Keratinocyte (primary cell): ENCODE data around the gene PHF14. TPM values are rescaled to one million over a fixed set of nuclear protein-coding genes. Genes with fewer than 3 reads are reported as not detected.

Experiments used
- DNase-seq: peaks from one replicate; pipeline ENCODE4 v3.0.0-alpha.2; 2011; ENCODE audit warnings: low read depth, missing footprints, low spot score
- FAIRE-seq: peaks from 2 replicates; lab custom pipeline; 2011; peaks lifted over from hg19 to GRCh38; lab: Jason Lieb, UNC
- H2AFZ ChIP-seq: 2 replicates; pipeline ENCODE4 v1.6.0; 2012; ENCODE audit warnings: low read length, control low read depth, inconsistent platforms; ENCODE audit not compliant: control insufficient read depth
- H3K27ac ChIP-seq: 2 replicates; pipeline ENCODE4 v1.5.1; 2011; ENCODE audit warnings: low read length; ENCODE audit not compliant: control insufficient read depth, insufficient read depth
- H3K27me3 ChIP-seq: 3 replicates; pipeline ENCODE4 v1.6.0; 2011; ENCODE audit warnings: low read length; ENCODE audit not compliant: control insufficient read depth, insufficient read depth; ENCODE audit errors: extremely low read depth
- H3K36me3 ChIP-seq, 2 experiments: 2 replicates in 1 of 2; 3 replicates in 1 of 2; pipeline ENCODE4 v1.5.1; 2011; ENCODE audit warnings: low read length in 2 of 2, mild to moderate bottlenecking in 1 of 2; ENCODE audit not compliant: control insufficient read depth in 2 of 2, insufficient read depth in 2 of 2; ENCODE audit errors: extremely low read depth in 1 of 2
- H3K4me1 ChIP-seq: 3 replicates; pipeline ENCODE4 v1.5.1; 2011; ENCODE audit warnings: low read length; ENCODE audit not compliant: control insufficient read depth, insufficient read depth; ENCODE audit errors: extremely low read depth
- H3K4me2 ChIP-seq: 3 replicates; pipeline ENCODE4 v1.6.0; 2011; ENCODE audit warnings: low read depth, low read length; ENCODE audit not compliant: control insufficient read depth, insufficient read depth; ENCODE audit errors: extremely low read depth
- H3K4me3 ChIP-seq, 3 experiments: fragments of 200-600 bp in 1 of 3; sonication (generic) in 1 of 3; 2 replicates in 2 of 3; 3 replicates in 1 of 3; pipeline ENCODE4 v1.5.1; 2011 to 2016; ENCODE audit warnings: low read length in 3 of 3, mild to moderate bottlenecking in 3 of 3, control low read depth in 2 of 3, inconsistent platforms in 1 of 3, low read depth in 1 of 3, mixed read lengths in 1 of 3, mixed run types in 1 of 3, moderate library complexity in 1 of 3; ENCODE audit not compliant: control insufficient read depth in 2 of 3, insufficient read depth in 2 of 3; ENCODE audit errors: extremely low read depth in 1 of 3
- H3K79me2 ChIP-seq: 2 replicates; pipeline ENCODE4 v1.6.0; 2012; ENCODE audit warnings: low read length; ENCODE audit not compliant: control insufficient read depth, insufficient read depth
- H3K9ac ChIP-seq: 3 replicates; pipeline ENCODE4 v1.6.0; 2011; ENCODE audit warnings: low read length; ENCODE audit not compliant: control insufficient read depth, insufficient read depth; ENCODE audit errors: extremely low read depth
- H3K9me1 ChIP-seq: 3 replicates; pipeline ENCODE4 v1.6.0; 2011; ENCODE audit warnings: low read length; ENCODE audit not compliant: control insufficient read depth, insufficient read depth; ENCODE audit errors: extremely low read depth
- H3K9me3 ChIP-seq: 2 replicates; pipeline ENCODE4 v1.5.1; 2012; ENCODE audit warnings: low read depth, low read length; ENCODE audit not compliant: control insufficient read depth
- H4K20me1 ChIP-seq: 3 replicates; pipeline ENCODE4 v1.6.0; 2011; ENCODE audit warnings: low read length; ENCODE audit not compliant: control insufficient read depth, insufficient read depth; ENCODE audit errors: extremely low read depth
- CTCF ChIP-seq, 3 experiments: IDR thresholded peaks in 1 of 3; conservative IDR thresholded peaks in 1 of 3; optimal IDR thresholded peaks in 1 of 3; 2 replicates in 2 of 3; 3 replicates in 1 of 3; pipeline versions ENCODE3 to v1.5.1; 2011; ENCODE audit warnings: low read length in 3 of 3, mild to moderate bottlenecking in 3 of 3, moderate library complexity in 2 of 3, control low read depth in 1 of 3, inconsistent platforms in 1 of 3; ENCODE audit not compliant: insufficient read depth in 2 of 3; ENCODE audit errors: extremely low read depth in 1 of 3
- EZH2 ChIP-seq: IDR thresholded peaks from one replicate; pipeline ENCODE4 v1.6.1; 2012; ENCODE audit warnings: inconsistent platforms, mild to moderate bottlenecking, low read length, moderate library complexity
- dilution Hi-C: fragments of 300-500 bp; cut with MboI; formaldehyde crosslinking; loops from one replicate; pipeline ENCODE4 v1.7.0; 2020; ENCODE audit warnings: low sequenced_read_pairs; ENCODE audit not compliant: extremely low pct_ligation_motif_present
- polyA plus RNA-seq, 5 experiments: library from polyadenylated mRNA; depleted of rRNA in 3 of 5; stranded (reverse) in 3 of 5; stranded (forward) in 1 of 5; unstranded in 1 of 5; fragments of >200 nt; gene quantifications; 1 replicate in 1 of 5; 2 replicates in 3 of 5; 3 replicates in 1 of 5; pipeline versions ENCODE4 v1.2.1 to v1.2.3, GENCODE V29; 2011 to 2012; ENCODE audit warnings: missing spikeins in 2 of 5, low read depth in 1 of 5, low replicate concordance in 1 of 5

PHF14 gene
- polyA plus RNA-seq, 1 donor (not counting 4 experiments of a cell fraction or from before 2014, with no cell fraction given), result 16.9 TPM

- no peak for DNase-seq
- Histone ChIP-seq H3K9me3 (no peaks in the 10 kb centered on the region), H3K36me3 (no peaks in the 10 kb centered on the region), H3K79me2 (no peaks in the 10 kb centered on the region), H3K4me3 (no peak overlapping the region), H3K9me1 (no peaks in the 10 kb centered on the region), H3K9ac (no peak overlapping the region), H3K4me2 (no peak overlapping the region), H3K4me1 (no peaks in the 10 kb centered on the region), H2AFZ (no peak overlapping the region), H3K27me3 (no peaks in the 10 kb centered on the region), H3K27ac (no peak overlapping the region), H4K20me1 (no peaks in the 10 kb centered on the region)
- no peak for TF ChIP-seq EZH2
- no peak for TF ChIP-seq CTCF (optimal IDR thresholded peaks at IDR 0.05 in 1 of 3, IDR thresholded peaks at IDR 0.05 in 1 of 3, conservative IDR thresholded peaks at IDR 0.05 in 1 of 3; ENCODE audit: extremely low read depth in 1 of 3, insufficient read depth in 2 of 3, low read length in 3 of 3)
- FAIRE-seq, result no peak
- dilution Hi-C loops, result no loop called here
Measured at GRCh38 chr7:11171569-11172192, 198.0 kb downstream of the PHF14 start.

- Histone ChIP-seq H2AFZ (no peak overlapping the region), H3K27ac (no peak overlapping the region), H3K36me3 (no peaks in the 10 kb centered on the region), H4K20me1 (no peaks in the 10 kb centered on the region), H3K27me3 (no peaks in the 10 kb centered on the region), H3K9me1 (no peaks in the 10 kb centered on the region), H3K4me2 (no peak overlapping the region), H3K79me2 (no peaks in the 10 kb centered on the region), H3K4me1 (no peaks in the 10 kb centered on the region), H3K9me3 (no peaks in the 10 kb centered on the region), H3K9ac (no peak overlapping the region), H3K4me3 (no peak overlapping the region)
- TF ChIP-seq CTCF (optimal IDR thresholded peaks at IDR 0.05 in 1 of 3, IDR thresholded peaks at IDR 0.05 in 1 of 3, conservative IDR thresholded peaks at IDR 0.05 in 1 of 3; ENCODE audit: extremely low read depth in 1 of 3, insufficient read depth in 2 of 3, low read length in 3 of 3), result no peak
- no peak for FAIRE-seq
- dilution Hi-C loops, result no loop called here
- DNase-seq, result no peak
Measured at GRCh38 chr7:11172835-11173234, 199.2 kb downstream of the PHF14 start.
